ENCODE results near the gene SP8.

DNA sequence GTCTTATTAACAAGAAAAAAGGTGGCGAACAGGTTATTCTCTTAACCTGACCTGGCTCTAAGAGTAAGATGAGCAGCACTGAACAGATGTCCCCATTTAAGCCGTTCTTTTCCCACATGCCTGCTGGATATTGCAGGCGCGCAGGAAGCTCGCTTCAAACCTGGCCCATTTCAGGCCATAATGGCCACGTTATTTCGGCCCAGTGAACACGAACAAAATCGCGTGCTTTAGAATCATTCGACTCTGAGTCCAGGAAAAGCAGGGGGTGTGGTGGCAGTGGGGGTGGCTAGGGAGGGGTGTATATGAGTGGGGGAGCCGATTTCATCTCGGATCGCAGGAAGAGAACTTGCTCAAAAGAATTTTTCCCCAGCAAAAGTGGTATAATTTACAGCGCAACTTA lies 6.6 kb upstream of the SP8 start:
- TF ChIP-seq RARB (CRISPR knock-in tag; IDR thresholded peaks at IDR 0.05) (no peak), CSDC2 (CRISPR knock-in tag; IDR thresholded peaks at IDR 0.05) (no peak), ARNTL (CRISPR knock-in tag; IDR thresholded peaks at IDR 0.05; ENCODE audit: borderline replicate concordance, low read depth) (no peak), ZNF8 (CRISPR knock-in tag; IDR thresholded peaks at IDR 0.05) (no peak), ISL1 (CRISPR knock-in tag; IDR thresholded peaks at IDR 0.05) (no peak), BACH2 (CRISPR knock-in tag; IDR thresholded peaks at IDR 0.05; ENCODE audit: borderline replicate concordance) (no peak), ZFP3 (CRISPR knock-in tag; IDR thresholded peaks at IDR 0.05) (no peak), ZC3H10 (CRISPR knock-in tag; IDR thresholded peaks at IDR 0.05) (no peak)
- TF ChIP-seq, protein P1, sequence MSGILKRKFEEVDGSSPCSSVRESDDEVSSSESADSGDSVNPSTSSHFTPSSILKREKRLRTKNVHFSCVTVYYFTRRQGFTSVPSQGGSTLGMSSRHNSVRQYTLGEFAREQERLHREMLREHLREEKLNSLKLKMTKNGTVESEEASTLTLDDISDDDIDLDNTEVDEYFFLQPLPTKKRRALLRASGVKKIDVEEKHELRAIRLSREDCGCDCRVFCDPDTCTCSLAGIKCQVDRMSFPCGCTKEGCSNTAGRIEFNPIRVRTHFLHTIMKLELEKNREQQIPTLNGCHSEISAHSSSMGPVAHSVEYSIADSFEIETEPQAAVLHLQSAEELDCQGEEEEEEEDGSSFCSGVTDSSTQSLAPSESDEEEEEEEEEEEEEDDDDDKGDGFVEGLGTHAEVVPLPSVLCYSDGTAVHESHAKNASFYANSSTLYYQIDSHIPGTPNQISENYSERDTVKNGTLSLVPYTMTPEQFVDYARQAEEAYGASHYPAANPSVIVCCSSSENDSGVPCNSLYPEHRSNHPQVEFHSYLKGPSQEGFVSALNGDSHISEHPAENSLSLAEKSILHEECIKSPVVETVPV (CRISPR knock-in tag; IDR thresholded peaks at IDR 0.05): no peak
- TF ChIP-seq, protein P2, sequence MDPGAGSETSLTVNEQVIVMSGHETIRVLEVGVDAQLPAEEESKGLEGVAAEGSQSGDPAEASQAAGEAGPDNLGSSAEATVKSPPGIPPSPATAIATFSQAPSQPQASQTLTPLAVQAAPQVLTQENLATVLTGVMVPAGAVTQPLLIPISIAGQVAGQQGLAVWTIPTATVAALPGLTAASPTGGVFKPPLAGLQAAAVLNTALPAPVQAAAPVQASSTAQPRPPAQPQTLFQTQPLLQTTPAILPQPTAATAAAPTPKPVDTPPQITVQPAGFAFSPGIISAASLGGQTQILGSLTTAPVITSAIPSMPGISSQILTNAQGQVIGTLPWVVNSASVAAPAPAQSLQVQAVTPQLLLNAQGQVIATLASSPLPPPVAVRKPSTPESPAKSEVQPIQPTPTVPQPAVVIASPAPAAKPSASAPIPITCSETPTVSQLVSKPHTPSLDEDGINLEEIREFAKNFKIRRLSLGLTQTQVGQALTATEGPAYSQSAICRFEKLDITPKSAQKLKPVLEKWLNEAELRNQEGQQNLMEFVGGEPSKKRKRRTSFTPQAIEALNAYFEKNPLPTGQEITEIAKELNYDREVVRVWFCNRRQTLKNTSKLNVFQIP (CRISPR knock-in tag; IDR thresholded peaks at IDR 0.05; ENCODE audit: borderline replicate concordance, low read depth): no peak
- TF ChIP-seq, protein P3, sequence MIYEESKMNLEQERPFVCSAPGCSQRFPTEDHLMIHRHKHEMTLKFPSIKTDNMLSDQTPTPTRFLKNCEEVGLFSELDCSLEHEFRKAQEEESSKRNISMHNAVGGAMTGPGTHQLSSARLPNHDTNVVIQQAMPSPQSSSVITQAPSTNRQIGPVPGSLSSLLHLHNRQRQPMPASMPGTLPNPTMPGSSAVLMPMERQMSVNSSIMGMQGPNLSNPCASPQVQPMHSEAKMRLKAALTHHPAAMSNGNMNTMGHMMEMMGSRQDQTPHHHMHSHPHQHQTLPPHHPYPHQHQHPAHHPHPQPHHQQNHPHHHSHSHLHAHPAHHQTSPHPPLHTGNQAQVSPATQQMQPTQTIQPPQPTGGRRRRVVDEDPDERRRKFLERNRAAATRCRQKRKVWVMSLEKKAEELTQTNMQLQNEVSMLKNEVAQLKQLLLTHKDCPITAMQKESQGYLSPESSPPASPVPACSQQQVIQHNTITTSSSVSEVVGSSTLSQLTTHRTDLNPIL (CRISPR knock-in tag; IDR thresholded peaks at IDR 0.05; ENCODE audit: low read depth): no peak
